Measurements from ENCODE around the gene PPM1B. TPM values are rescaled to one million over a fixed set of nuclear protein-coding genes. Genes with fewer than 3 reads are reported as not detected.
"Not testable (repeated sequence)": the region's sequence is repeated elsewhere in the genome, so short reads cannot be mapped to it uniquely, and the experiment has no call there.

The PPM1B gene
- total RNA-seq, 3 donors from 2014 or later (not counting 1 experiment from before 2014, with no cell fraction given) = 79.9 to 102 (median 98.8) TPM

DNA sequence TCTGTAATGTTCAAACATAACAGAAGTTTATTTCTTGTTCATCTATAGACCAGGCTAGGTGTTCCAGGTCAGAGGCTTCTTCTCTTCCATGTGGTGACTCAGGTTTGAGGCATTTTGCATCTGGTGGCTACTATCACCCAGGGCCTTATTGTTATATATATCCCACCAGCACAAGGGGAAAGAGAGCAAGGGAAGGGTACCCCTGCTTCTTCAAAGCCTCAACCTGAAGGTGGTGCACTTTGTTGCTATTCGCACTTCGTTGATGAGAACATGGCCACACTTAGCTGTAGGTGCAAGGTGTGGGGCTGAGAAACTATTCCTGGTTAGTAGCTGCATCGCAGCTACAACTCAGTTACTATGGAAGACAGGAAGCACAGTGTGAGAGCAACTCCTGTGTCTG lies 79.2 kb downstream of the PPM1B start:
- Mint-ChIP-seq H3K36me3 (no peaks in the 10 kb centered on the region), H3K4me3 (no peak overlapping the region), H3K9me3 (no peaks in the 10 kb centered on the region), H3K4me1 (peaks cover 10 to 14% of the 10 kb centered on the region in 2 donors), H3K27me3 (ENCODE audit: low read depth in 2 of 2) (peaks cover 0 to 6% of the 10 kb centered on the region in 2 donors), H3K27ac (no peak overlapping the region)
- TF ChIP-seq, protein P1, sequence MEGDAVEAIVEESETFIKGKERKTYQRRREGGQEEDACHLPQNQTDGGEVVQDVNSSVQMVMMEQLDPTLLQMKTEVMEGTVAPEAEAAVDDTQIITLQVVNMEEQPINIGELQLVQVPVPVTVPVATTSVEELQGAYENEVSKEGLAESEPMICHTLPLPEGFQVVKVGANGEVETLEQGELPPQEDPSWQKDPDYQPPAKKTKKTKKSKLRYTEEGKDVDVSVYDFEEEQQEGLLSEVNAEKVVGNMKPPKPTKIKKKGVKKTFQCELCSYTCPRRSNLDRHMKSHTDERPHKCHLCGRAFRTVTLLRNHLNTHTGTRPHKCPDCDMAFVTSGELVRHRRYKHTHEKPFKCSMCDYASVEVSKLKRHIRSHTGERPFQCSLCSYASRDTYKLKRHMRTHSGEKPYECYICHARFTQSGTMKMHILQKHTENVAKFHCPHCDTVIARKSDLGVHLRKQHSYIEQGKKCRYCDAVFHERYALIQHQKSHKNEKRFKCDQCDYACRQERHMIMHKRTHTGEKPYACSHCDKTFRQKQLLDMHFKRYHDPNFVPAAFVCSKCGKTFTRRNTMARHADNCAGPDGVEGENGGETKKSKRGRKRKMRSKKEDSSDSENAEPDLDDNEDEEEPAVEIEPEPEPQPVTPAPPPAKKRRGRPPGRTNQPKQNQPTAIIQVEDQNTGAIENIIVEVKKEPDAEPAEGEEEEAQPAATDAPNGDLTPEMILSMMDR (IDR thresholded peaks at IDR 0.05) = no peak
- DNase-seq (no peak), ATAC-seq (no peak)
- H3K27me3 ChIP-seq (ENCODE audit: control insufficient read depth, insufficient read depth, low read length) = no peaks in the 10 kb centered on the region
- H3K9me3 ChIP-seq (ENCODE audit: control insufficient read depth, insufficient read depth, low read length) = no peaks in the 10 kb centered on the region
- H3K4me1 ChIP-seq (ENCODE audit: control insufficient read depth, insufficient read depth, low read length) = peaks cover 2% of the 10 kb centered on the region
- intact Hi-C loops (cut with micrococcal nuclease) = loop anchor here (10.0 kb wide), 1 partner anchor 97 kb away; no protein-coding TSS in a partner anchor
- WGBS (ENCODE audit: insufficient coverage) = 93% methylated on average over 3 of the region's 3 CpGs
- H3K36me3 ChIP-seq (ENCODE audit: control insufficient read depth, insufficient read depth, low read length) = no peaks in the 10 kb centered on the region
- H3K27ac ChIP-seq (ENCODE audit: low read length) = no peak overlapping the region
- H3K4me3 ChIP-seq (ENCODE audit: low read length) = no peak overlapping the region

DNA sequence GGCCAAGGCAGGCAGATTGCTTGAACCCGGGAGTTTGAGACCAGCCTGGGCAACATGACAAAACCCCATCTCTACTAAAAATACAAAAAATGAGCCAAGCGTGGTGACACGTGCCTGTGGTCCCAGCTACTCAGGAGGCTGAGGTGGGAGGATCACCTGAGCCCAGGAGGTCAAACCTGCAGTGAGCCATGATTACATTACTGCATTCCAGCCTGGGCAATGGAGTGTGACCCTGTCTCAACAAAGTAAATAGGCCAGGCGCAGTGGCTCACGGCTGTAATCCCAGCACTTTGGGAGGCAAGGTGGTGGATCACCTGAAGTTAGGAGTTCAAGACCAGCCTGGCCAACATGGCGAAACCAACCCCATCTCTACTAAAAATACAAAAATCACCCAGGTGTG lies 80.6 kb downstream of the PPM1B start:
- H3K9me3 Mint-ChIP-seq; H3K4me3 Mint-ChIP-seq; H3K4me1 ChIP-seq (ENCODE audit: control insufficient read depth, insufficient read depth, low read length); H3K4me1 Mint-ChIP-seq; H3K27me3 Mint-ChIP-seq (ENCODE audit: low read depth in 2 of 2); H3K4me3 ChIP-seq (ENCODE audit: low read length); DNase-seq; H3K36me3 ChIP-seq (ENCODE audit: control insufficient read depth, insufficient read depth, low read length); H3K36me3 Mint-ChIP-seq; H3K27ac Mint-ChIP-seq; H3K27me3 ChIP-seq (ENCODE audit: control insufficient read depth, insufficient read depth, low read length); H3K9me3 ChIP-seq (ENCODE audit: control insufficient read depth, insufficient read depth, low read length); ATAC-seq; H3K27ac ChIP-seq (ENCODE audit: low read length): not testable (repeated sequence)
- 95% methylated on average over 5 of the region's 6 CpGs for WGBS (ENCODE audit: insufficient coverage)
- intact Hi-C loops (cut with micrococcal nuclease) = loop anchor here (10.0 kb wide), 1 partner anchor 96 kb away; no protein-coding TSS in a partner anchor

DNA sequence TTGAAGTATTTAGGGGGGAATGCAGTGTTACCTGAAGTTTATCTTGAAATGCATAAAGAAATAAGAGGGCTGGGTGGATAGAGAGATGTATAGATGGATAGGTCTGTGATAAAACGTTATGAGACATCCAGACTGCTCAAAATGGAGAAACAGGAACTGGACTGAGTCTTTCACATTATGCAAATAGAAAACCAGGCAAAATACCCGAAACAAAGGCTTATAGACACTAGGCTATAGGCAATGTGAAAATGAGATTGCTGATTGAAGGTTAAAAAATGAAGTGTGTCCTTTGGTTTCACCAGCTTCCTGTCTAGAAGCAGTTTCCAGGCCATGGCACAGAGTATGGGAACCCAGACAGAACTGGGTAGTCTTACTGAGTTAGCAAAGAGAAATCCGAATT lies 81.7 kb downstream of the PPM1B start:
- WGBS (ENCODE audit: insufficient coverage) = 81% methylated on average over 3 of the region's 3 CpGs
- no peak for DNase-seq
- Mint-ChIP-seq H3K9me3 (no peaks in the 10 kb centered on the region), H3K27ac (no peak overlapping the region), H3K36me3 (no peaks in the 10 kb centered on the region), H3K4me1 (peaks cover 0 to 4% of the 10 kb centered on the region in 2 donors), H3K4me3 (no peak overlapping the region), H3K27me3 (ENCODE audit: low read depth in 2 of 2) (peaks cover 6 to 8% of the 10 kb centered on the region in 2 donors)
- H3K36me3 ChIP-seq (ENCODE audit: control insufficient read depth, insufficient read depth, low read length) = no peaks in the 10 kb centered on the region
- intact Hi-C loops (cut with micrococcal nuclease) = no loop called here
- no peak overlapping the region for H3K27ac ChIP-seq (ENCODE audit: low read length)
- no peaks in the 10 kb centered on the region for H3K4me1 ChIP-seq (ENCODE audit: control insufficient read depth, insufficient read depth, low read length)
- H3K4me3 ChIP-seq (ENCODE audit: low read length) = no peak overlapping the region
- H3K9me3 ChIP-seq (ENCODE audit: control insufficient read depth, insufficient read depth, low read length) = no peaks in the 10 kb centered on the region
- TF ChIP-seq, protein P1 (IDR thresholded peaks at IDR 0.05) = no peak
- no peaks in the 10 kb centered on the region for H3K27me3 ChIP-seq (ENCODE audit: control insufficient read depth, insufficient read depth, low read length)
- ATAC-seq = no peak

DNA sequence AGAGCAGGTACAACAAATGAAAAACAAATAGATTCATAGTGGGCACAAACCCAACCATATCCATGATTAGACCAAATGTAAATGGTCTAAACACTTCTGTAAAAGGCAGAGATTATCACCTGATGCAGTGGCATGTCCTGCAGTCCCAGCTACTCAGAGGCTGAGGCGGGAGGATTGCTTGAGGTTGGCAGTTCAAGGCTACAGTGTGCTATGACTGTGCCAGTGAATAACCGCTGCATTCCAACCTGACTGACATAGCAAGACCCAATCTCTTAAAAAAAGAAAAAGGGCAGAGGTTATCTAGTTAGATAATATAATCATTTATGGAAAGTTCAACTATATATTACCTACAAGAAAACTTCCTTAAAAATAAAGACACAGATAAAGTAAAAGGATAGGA lies 85.3 kb downstream of the PPM1B start:
- TF ChIP-seq, protein P1 (IDR thresholded peaks at IDR 0.05) = no peak
- no peak for ATAC-seq
- Mint-ChIP-seq H3K4me1 (no peaks in the 10 kb centered on the region), H3K36me3 (no peaks in the 10 kb centered on the region), H3K27me3 (ENCODE audit: low read depth in 2 of 2) (peaks cover 6 to 8% of the 10 kb centered on the region in 2 donors), H3K4me3 (no peak overlapping the region), H3K27ac (no peak overlapping the region), H3K9me3 (no peaks in the 10 kb centered on the region)
- H3K36me3 ChIP-seq (ENCODE audit: control insufficient read depth, insufficient read depth, low read length) = no peaks in the 10 kb centered on the region
- 100% methylated on average over 1 of the region's 2 CpGs for WGBS (ENCODE audit: insufficient coverage)
- no peak for DNase-seq
- no peaks in the 10 kb centered on the region for H3K4me1 ChIP-seq (ENCODE audit: control insufficient read depth, insufficient read depth, low read length)
- H3K9me3 ChIP-seq (ENCODE audit: control insufficient read depth, insufficient read depth, low read length) = no peaks in the 10 kb centered on the region
- no peaks in the 10 kb centered on the region for H3K27me3 ChIP-seq (ENCODE audit: control insufficient read depth, insufficient read depth, low read length)
- no peak overlapping the region for H3K27ac ChIP-seq (ENCODE audit: low read length)
- H3K4me3 ChIP-seq (ENCODE audit: low read length) = no peak overlapping the region
- intact Hi-C loops (cut with micrococcal nuclease) = no loop called here

DNA sequence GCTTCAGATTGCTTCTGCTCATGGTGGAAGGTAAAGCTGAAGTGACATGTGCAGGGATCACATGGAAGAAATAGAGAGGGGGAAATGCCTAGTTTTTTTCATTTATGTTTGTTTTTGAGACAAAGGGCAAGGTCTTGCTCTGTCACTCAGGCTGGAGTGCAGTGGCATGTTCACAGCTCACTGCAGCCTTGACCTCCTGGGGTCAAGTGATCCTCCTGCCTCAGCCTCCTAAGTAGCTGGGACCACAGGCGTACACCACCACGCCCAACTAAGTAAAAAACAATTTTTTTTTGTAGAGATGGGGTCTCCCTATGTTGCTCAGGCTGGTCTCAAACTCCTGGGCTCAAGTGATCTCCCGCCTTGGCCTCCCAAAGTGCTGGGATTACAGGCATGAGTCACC lies 87.0 kb downstream of the PPM1B start:
- H3K4me1 Mint-ChIP-seq; DNase-seq; H3K27me3 ChIP-seq (ENCODE audit: control insufficient read depth, insufficient read depth, low read length); H3K36me3 Mint-ChIP-seq; H3K4me3 Mint-ChIP-seq; H3K9me3 ChIP-seq (ENCODE audit: control insufficient read depth, insufficient read depth, low read length); H3K9me3 Mint-ChIP-seq; H3K36me3 ChIP-seq (ENCODE audit: control insufficient read depth, insufficient read depth, low read length); H3K27ac Mint-ChIP-seq; ATAC-seq; H3K4me3 ChIP-seq (ENCODE audit: low read length); H3K27ac ChIP-seq (ENCODE audit: low read length); H3K4me1 ChIP-seq (ENCODE audit: control insufficient read depth, insufficient read depth, low read length); intact Hi-C loops (cut with micrococcal nuclease): not testable (repeated sequence)
- WGBS (ENCODE audit: insufficient coverage) = 95% methylated on average over 1 of the region's 3 CpGs
- peaks cover 6 to 13% of the 10 kb centered on the region in 2 donors for H3K27me3 Mint-ChIP-seq (ENCODE audit: low read depth in 2 of 2)

DNA sequence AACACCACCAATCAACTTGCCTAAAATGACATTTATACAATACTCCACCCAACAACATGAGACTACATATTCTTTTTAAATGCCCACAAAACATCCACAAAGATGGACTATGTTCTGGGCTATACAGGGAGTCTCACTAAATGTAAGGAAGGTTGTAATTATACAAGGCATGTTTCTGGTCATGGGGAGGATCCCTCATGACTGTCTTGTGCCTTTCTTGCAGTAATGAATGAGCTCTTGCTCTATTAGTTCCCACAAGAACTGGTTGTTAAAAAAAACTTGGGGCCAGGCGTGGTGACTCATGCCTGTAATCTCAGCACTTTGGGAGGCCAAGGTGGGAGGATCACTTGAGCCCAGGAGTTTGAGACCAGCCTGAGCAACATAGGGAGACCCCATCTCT lies 89.1 kb downstream of the PPM1B start:
- H3K4me3 ChIP-seq (ENCODE audit: low read length); ATAC-seq; H3K27ac ChIP-seq (ENCODE audit: low read length); DNase-seq; H3K36me3 ChIP-seq (ENCODE audit: control insufficient read depth, insufficient read depth, low read length); H3K9me3 Mint-ChIP-seq; H3K4me3 Mint-ChIP-seq; H3K27me3 ChIP-seq (ENCODE audit: control insufficient read depth, insufficient read depth, low read length); H3K4me1 ChIP-seq (ENCODE audit: control insufficient read depth, insufficient read depth, low read length); intact Hi-C loops (cut with micrococcal nuclease); H3K9me3 ChIP-seq (ENCODE audit: control insufficient read depth, insufficient read depth, low read length); H3K36me3 Mint-ChIP-seq; H3K4me1 Mint-ChIP-seq; H3K27ac Mint-ChIP-seq: not testable (repeated sequence)
- 95% methylated on average over 1 of the region's 1 CpG for WGBS (ENCODE audit: insufficient coverage)
- peaks cover 2 to 13% of the 10 kb centered on the region in 2 donors for H3K27me3 Mint-ChIP-seq (ENCODE audit: low read depth in 2 of 2)
